Skeletal muscle satellite cell (primary cell): ENCODE measurements around the gene PRKAG2.
"Not testable (repeated sequence)": the region's sequence is repeated elsewhere in the genome, so short reads cannot be mapped to it uniquely, and the experiment has no call there.

Experiments used
- H3K27me3 ChIP-seq: 2 replicates; pipeline ENCODE4 v1.7.0; 2013; ENCODE audit warnings: low read length; ENCODE audit not compliant: control insufficient read depth, insufficient read depth
- H3K36me3 ChIP-seq: 2 replicates; pipeline ENCODE4 v1.7.0; 2013; ENCODE audit warnings: mild to moderate bottlenecking, control low read depth, low read length; ENCODE audit not compliant: insufficient read depth
- H3K4me1 ChIP-seq: 2 replicates; pipeline ENCODE4 v1.7.0; 2013; ENCODE audit warnings: low read length; ENCODE audit not compliant: control insufficient read depth, insufficient read depth
- H3K4me2 ChIP-seq: 2 replicates; pipeline ENCODE4 v1.7.0; 2013; ENCODE audit warnings: mild to moderate bottlenecking, low read length
- H3K4me3 ChIP-seq: 2 replicates; pipeline ENCODE4 v1.7.0; 2013; ENCODE audit warnings: low read length
- H3K9ac ChIP-seq: 2 replicates; pipeline ENCODE4 v1.7.0; 2013; ENCODE audit warnings: mild to moderate bottlenecking, low read depth, low read length, moderate library complexity
- H3K9me3 ChIP-seq: replicated peaks from 2 replicates; pipeline ENCODE4 v1.7.0; 2013; ENCODE audit warnings: mild to moderate bottlenecking, control low read depth, low read length

Gene PRKAG2

GRCh38 chr7:151782256-151782597 is 94.7 kb downstream of the PRKAG2 start:
- not testable (repeated sequence) for H3K4me2 ChIP-seq, H3K9ac ChIP-seq, H3K4me1 ChIP-seq, H3K9me3 ChIP-seq, H3K36me3 ChIP-seq, H3K4me3 ChIP-seq
- H3K27me3 ChIP-seq, result peaks cover 61% of the 10 kb centered on the region

GRCh38 chr7:151781161-151781845 is 95.6 kb downstream of the PRKAG2 start:
- H3K9me3 ChIP-seq, result no peaks in the 10 kb centered on the region
- H3K36me3 ChIP-seq, result no peaks in the 10 kb centered on the region
- H3K4me1 ChIP-seq, result peaks cover 9% of the 10 kb centered on the region

GRCh38 chr7:151780631-151781030 is 96.3 kb downstream of the PRKAG2 start:
- H3K4me2 ChIP-seq, result no peak overlapping the region
- H3K36me3 ChIP-seq, result no peaks in the 10 kb centered on the region
- peaks cover 64% of the 10 kb centered on the region for H3K27me3 ChIP-seq
- H3K4me1 ChIP-seq, result peaks cover 9% of the 10 kb centered on the region
- H3K4me3 ChIP-seq, result no peak overlapping the region
- H3K9me3 ChIP-seq, result no peaks in the 10 kb centered on the region
- H3K9ac ChIP-seq, result no peak overlapping the region

More at GRCh38 chr7:151781161-151781845, 95.6 kb downstream of the PRKAG2 start:
- H3K4me2 ChIP-seq, result no peak overlapping the region
- no peak overlapping the region for H3K4me3 ChIP-seq
- peaks cover 61% of the 10 kb centered on the region for H3K27me3 ChIP-seq
- H3K9ac ChIP-seq, result no peak overlapping the region

GRCh38 chr7:151779678-151780077 is 97.2 kb downstream of the PRKAG2 start:
- H3K27me3 ChIP-seq, result peaks cover 71% of the 10 kb centered on the region
- H3K36me3 ChIP-seq, result no peaks in the 10 kb centered on the region

GRCh38 chr7:151779255-151779654 is 97.7 kb downstream of the PRKAG2 start:
- H3K4me3 ChIP-seq, result no peak overlapping the region
- no peak overlapping the region for H3K4me2 ChIP-seq
- H3K9ac ChIP-seq, result no peak overlapping the region
- peaks cover 72% of the 10 kb centered on the region for H3K27me3 ChIP-seq
- H3K36me3 ChIP-seq, result no peaks in the 10 kb centered on the region
- no peaks in the 10 kb centered on the region for H3K9me3 ChIP-seq
- H3K4me1 ChIP-seq, result peaks cover 9% of the 10 kb centered on the region

More at GRCh38 chr7:151779678-151780077, 97.2 kb downstream of the PRKAG2 start:
- no peak overlapping the region for H3K4me3 ChIP-seq
- no peaks in the 10 kb centered on the region for H3K9me3 ChIP-seq
- H3K4me1 ChIP-seq, result peaks cover 9% of the 10 kb centered on the region
- no peak overlapping the region for H3K4me2 ChIP-seq
- no peak overlapping the region for H3K9ac ChIP-seq

GRCh38 chr7:151777908-151778670 is 98.8 kb downstream of the PRKAG2 start:
- Histone ChIP-seq H3K9ac (no peak overlapping the region), H3K27me3 (peaks cover 84% of the 10 kb centered on the region), H3K36me3 (no peaks in the 10 kb centered on the region), H3K4me3 (no peak overlapping the region), H3K4me2 (no peak overlapping the region), H3K4me1 (peaks cover 6% of the 10 kb centered on the region), H3K9me3 (no peaks in the 10 kb centered on the region)

GRCh38 chr7:151777495-151777880 is 99.4 kb downstream of the PRKAG2 start:
- Histone ChIP-seq H3K27me3 (peaks cover 84% of the 10 kb centered on the region), H3K9ac (no peak overlapping the region), H3K4me1 (peaks cover under 1% of the 10 kb centered on the region), H3K4me3 (no peak overlapping the region), H3K4me2 (no peak overlapping the region), H3K9me3 (no peaks in the 10 kb centered on the region), H3K36me3 (no peaks in the 10 kb centered on the region)

- no peaks in the 10 kb centered on the region for H3K4me1 ChIP-seq
- H3K9me3 ChIP-seq, result no peaks in the 10 kb centered on the region
- H3K4me3 ChIP-seq, result no peak overlapping the region
- H3K9ac ChIP-seq, result no peak overlapping the region
- H3K4me2 ChIP-seq, result no peak overlapping the region
- H3K27me3 ChIP-seq, result peaks cover 87% of the 10 kb centered on the region
- H3K36me3 ChIP-seq, result no peaks in the 10 kb centered on the region
These were observed 99.9 kb downstream of the PRKAG2 start for GRCh38 chr7:151776876-151777494.

GRCh38 chr7:151776446-151776845 is 100.5 kb downstream of the PRKAG2 start:
- Histone ChIP-seq H3K27me3 (peaks cover 89% of the 10 kb centered on the region), H3K4me2 (no peak overlapping the region), H3K4me1 (no peaks in the 10 kb centered on the region), H3K36me3 (no peaks in the 10 kb centered on the region), H3K9me3 (no peaks in the 10 kb centered on the region), H3K9ac (no peak overlapping the region), H3K4me3 (no peak overlapping the region)

- Histone ChIP-seq H3K27me3 (peaks cover 90% of the 10 kb centered on the region), H3K9ac (no peak overlapping the region), H3K36me3 (no peaks in the 10 kb centered on the region), H3K4me2 (no peak overlapping the region), H3K9me3 (no peaks in the 10 kb centered on the region), H3K4me1 (no peaks in the 10 kb centered on the region), H3K4me3 (no peak overlapping the region)
These were observed 101.1 kb downstream of the PRKAG2 start for GRCh38 chr7:151775547-151776443.

GRCh38 chr7:151774951-151775350 is 102.0 kb downstream of the PRKAG2 start:
- H3K9ac ChIP-seq, result no peak overlapping the region
- H3K4me3 ChIP-seq, result no peak overlapping the region
- no peak overlapping the region for H3K4me2 ChIP-seq
- no peaks in the 10 kb centered on the region for H3K9me3 ChIP-seq
- H3K27me3 ChIP-seq, result peaks cover 91% of the 10 kb centered on the region
- no peaks in the 10 kb centered on the region for H3K4me1 ChIP-seq
- H3K36me3 ChIP-seq, result no peaks in the 10 kb centered on the region
